GM12892 (cell line): Measurements from ENCODE around the gene TRRAP.

Experiments used
- POLR2A ChIP-seq: IDR thresholded peaks from 2 replicates; pipeline ENCODE4 v1.6.1; 2011; ENCODE audit warnings: low read depth, low read length, control low read depth
- POLR2AphosphoS5 ChIP-seq: IDR thresholded peaks from 2 replicates; pipeline ENCODE4 v1.6.1; 2011; ENCODE audit warnings: low read depth, low read length, control low read depth
- TAF1 ChIP-seq: IDR thresholded peaks from 2 replicates; pipeline ENCODE4 v1.6.1; 2011; ENCODE audit warnings: low read depth, mild to moderate bottlenecking, control low read depth, low read length, borderline replicate concordance

GRCh38 chr7:98879198-98879978 lies 1.1 kb downstream of the TRRAP start:
- TF ChIP-seq POLR2A (peak; percentile 24; the same call in 1 of the 2 replicates), POLR2AphosphoS5 (no peak), TAF1 (no peak; the same call in 1 of the 2 replicates)
